CD4-positive, alpha-beta T cell (primary cell): ENCODE measurements around the gene MNT. TPM values are rescaled to one million over a fixed set of nuclear protein-coding genes. Genes with fewer than 3 reads are reported as not detected.

Source experiments
- ATAC-seq: fragments of 200-7000 bp; cut with Tn5 transposase; one replicate; pipeline ENCODE4 v1.10.0; 2022; ENCODE audit warnings: mild to moderate bottlenecking; ENCODE audit not compliant: poor library complexity
- CTCF ChIA-PET: fragments of 350-600 bp; sonication (Branson Sonifier 250); formaldehyde crosslinking; loops from one replicate; lab custom pipeline; 2021; ENCODE audit warnings: antibody characterized with exemption, inconsistent platforms; lab: Charles Lee
- POLR2A ChIA-PET: fragments of 350-600 bp; sonication (Branson Sonifier 250); formaldehyde crosslinking; loops from one replicate; lab custom pipeline; 2021; ENCODE audit warnings: antibody characterized with exemption, inconsistent platforms; lab: Charles Lee
- DNase-seq, 14 experiments: peaks; one replicate each; pipeline ENCODE4 v3.0.0-alpha.2; 2013 to 2020; ENCODE audit warnings: mixed read lengths in 2 of 14
- H3K27ac ChIP-seq, 2 donors: one replicate each; pipeline versions ENCODE4 v1.5.1 to v1.7.0; 2013; ENCODE audit warnings: low read length in 2 of 2, low read depth in 1 of 2, mild to moderate bottlenecking in 1 of 2
- H3K27me3 ChIP-seq, 2 experiments: 1 replicate in 1 of 2; 2 replicates in 1 of 2; pipeline versions ENCODE4 v1.6.1 to v1.7.0; 2013; ENCODE audit warnings: low read length in 2 of 2, control low read depth in 1 of 2, mild to moderate bottlenecking in 1 of 2, moderate library complexity in 1 of 2; ENCODE audit not compliant: insufficient read depth in 2 of 2, control insufficient read depth in 1 of 2
- H3K36me3 ChIP-seq: one replicate; pipeline ENCODE4 v1.6.1; 2013; ENCODE audit warnings: low read length, control low read depth; ENCODE audit not compliant: insufficient read depth
- H3K4me1 ChIP-seq: one replicate; pipeline ENCODE4 v1.6.1; 2013; ENCODE audit warnings: low read length, control low read depth; ENCODE audit not compliant: insufficient read depth
- H3K4me3 ChIP-seq: one replicate; pipeline ENCODE4 v1.5.1; 2013; ENCODE audit warnings: mild to moderate bottlenecking, low read length, moderate library complexity
- H3K9me3 ChIP-seq, 2 experiments: 1 replicate in 1 of 2; 2 replicates in 1 of 2; pipeline versions ENCODE4 v1.6.1 to v1.7.0; 2013; ENCODE audit warnings: low read length in 2 of 2, mild to moderate bottlenecking in 2 of 2, control low read depth in 1 of 2, moderate library complexity in 1 of 2; ENCODE audit not compliant: control insufficient read depth in 1 of 2, insufficient read depth in 1 of 2
- H3K27ac Mint-ChIP-seq: one replicate; pipeline ENCODE4 v1.8.0; 2020; ENCODE audit warnings: mixed read lengths
- H3K27me3 Mint-ChIP-seq: one replicate; pipeline ENCODE4 v1.8.0; 2021; ENCODE audit warnings: mixed read lengths
- H3K36me3 Mint-ChIP-seq: one replicate; pipeline ENCODE4 v1.8.0; 2021; ENCODE audit warnings: low read depth, mixed read lengths
- H3K4me1 Mint-ChIP-seq: one replicate; pipeline ENCODE4 v1.8.0; 2021; ENCODE audit warnings: low read depth, mixed read lengths
- H3K4me3 Mint-ChIP-seq: one replicate; pipeline ENCODE4 v1.8.0; 2020; ENCODE audit warnings: mild to moderate bottlenecking, mixed read lengths
- H3K9me3 Mint-ChIP-seq: one replicate; pipeline ENCODE4 v1.8.0; 2020; ENCODE audit warnings: mixed read lengths
- intact Hi-C, 2 experiments: fragments of 100-400 bp; cut with DNase I in 1 of 2; cut with micrococcal nuclease in 1 of 2; formaldehyde crosslinking; loops; one replicate each; pipeline versions ENCODE4 v1.15.1 to v1.9.0; 2023 to 2025; cut with DNase I, micrococcal nuclease
- total RNA-seq, 174 experiments: library from RNA in 2 of 174; stranded (reverse) in 2 of 174; gene quantifications; one replicate each; pipeline ENCODE4 v1.2.3 and lab custom pipeline; 2021 to 2026
- TF ChIP-seq, protein P1 (sequence below): fragments of 200-600 bp; IDR thresholded peaks from one replicate; pipeline ENCODE4 v1.8.0; 2022; ENCODE audit warnings: antibody characterized with exemption, mild to moderate bottlenecking

MNT gene
- total RNA-seq, 2 experiments from 2014 or later: 111 to 118 TPM

DNA sequence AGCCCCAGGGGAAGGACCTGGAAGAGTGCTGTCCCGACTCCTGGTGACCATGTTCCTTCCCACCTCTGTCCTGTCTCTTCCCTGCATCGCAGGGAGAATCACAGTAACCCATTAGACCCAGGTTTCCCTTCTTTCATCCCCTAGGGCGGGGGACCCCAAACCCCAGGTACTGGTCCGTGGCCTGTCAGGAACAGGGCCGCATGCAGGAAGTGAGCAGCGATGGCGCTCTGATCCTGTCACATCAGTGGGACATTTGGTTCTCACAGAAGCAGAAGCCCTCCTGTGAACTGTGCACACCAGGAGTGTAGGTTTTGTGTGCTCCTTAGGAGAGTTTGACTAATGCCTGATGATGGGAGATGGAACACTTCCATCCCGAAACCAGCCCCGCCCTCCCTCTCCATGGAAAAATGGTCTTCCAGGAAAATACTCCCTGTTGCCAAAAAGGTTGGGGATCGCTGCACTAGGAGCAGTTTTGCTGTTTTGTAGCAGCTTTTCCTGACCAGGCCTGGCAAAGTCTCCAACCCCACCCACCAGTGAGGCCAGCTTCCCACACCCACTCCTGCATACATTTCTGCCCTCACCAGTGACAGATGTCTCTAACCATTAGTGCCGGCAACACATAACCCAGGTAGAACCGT, 10.5 kb downstream of the MNT start:
- H3K9me3 Mint-ChIP-seq: no peaks in the 10 kb centered on the region
- Histone ChIP-seq H3K27me3 (no peaks in the 10 kb centered on the region), H3K4me3 (no peak overlapping the region), H3K4me1 (peaks cover 45% of the 10 kb centered on the region), H3K9me3 (no peaks in the 10 kb centered on the region), H3K27ac (peak overlapping the region; percentile 14 to 23), H3K36me3 (peaks cover 27% of the 10 kb centered on the region)
- peaks cover 52% of the 10 kb centered on the region for H3K36me3 Mint-ChIP-seq
- DNase-seq (no peak), ATAC-seq (no peak)
- CTCF ChIA-PET: interaction anchor here (2.2 kb wide), 1 partner anchor 26 kb away, joined by 15 read pairs; no protein-coding TSS in a partner anchor
- TF ChIP-seq, protein P1, sequence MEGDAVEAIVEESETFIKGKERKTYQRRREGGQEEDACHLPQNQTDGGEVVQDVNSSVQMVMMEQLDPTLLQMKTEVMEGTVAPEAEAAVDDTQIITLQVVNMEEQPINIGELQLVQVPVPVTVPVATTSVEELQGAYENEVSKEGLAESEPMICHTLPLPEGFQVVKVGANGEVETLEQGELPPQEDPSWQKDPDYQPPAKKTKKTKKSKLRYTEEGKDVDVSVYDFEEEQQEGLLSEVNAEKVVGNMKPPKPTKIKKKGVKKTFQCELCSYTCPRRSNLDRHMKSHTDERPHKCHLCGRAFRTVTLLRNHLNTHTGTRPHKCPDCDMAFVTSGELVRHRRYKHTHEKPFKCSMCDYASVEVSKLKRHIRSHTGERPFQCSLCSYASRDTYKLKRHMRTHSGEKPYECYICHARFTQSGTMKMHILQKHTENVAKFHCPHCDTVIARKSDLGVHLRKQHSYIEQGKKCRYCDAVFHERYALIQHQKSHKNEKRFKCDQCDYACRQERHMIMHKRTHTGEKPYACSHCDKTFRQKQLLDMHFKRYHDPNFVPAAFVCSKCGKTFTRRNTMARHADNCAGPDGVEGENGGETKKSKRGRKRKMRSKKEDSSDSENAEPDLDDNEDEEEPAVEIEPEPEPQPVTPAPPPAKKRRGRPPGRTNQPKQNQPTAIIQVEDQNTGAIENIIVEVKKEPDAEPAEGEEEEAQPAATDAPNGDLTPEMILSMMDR: no peak
- H3K4me1 Mint-ChIP-seq: peaks cover 53% of the 10 kb centered on the region
- H3K27me3 Mint-ChIP-seq: no peaks in the 10 kb centered on the region
- intact Hi-C loops: loop anchor here in 1 of 2 experiments (5.0 to 10.0 kb wide), 2 partner anchors 204 to 348 kb away; partner anchors contain the start of genes OVCA2 and PAFAH1B1
- POLR2A ChIA-PET: interaction anchor here (4.2 kb wide), 1 partner anchor 11 kb away, joined by 132 read pairs; the partner anchor contains the start of gene MNT
- H3K4me3 Mint-ChIP-seq: peak overlapping the region; percentile 58
- peak overlapping the region; percentile 95 for H3K27ac Mint-ChIP-seq

DNA sequence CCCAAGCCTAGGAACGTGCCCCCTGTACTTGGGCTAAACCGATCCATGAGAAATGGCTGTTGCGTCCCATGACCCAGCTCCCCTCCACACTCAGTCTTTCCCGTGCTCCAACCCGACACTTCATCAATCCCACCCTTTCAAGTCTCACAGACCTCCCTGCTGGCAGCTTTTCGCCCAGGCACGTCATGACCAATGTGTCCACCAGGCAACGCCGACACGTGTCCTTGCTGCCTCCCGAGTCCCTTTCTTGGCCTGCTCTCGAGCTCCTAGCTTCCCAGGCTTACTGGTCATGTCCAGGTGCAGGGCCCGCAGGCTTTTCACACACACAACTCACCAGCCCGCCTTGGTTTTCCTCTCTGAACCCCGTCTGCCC, 12.2 kb downstream of the MNT start:
- H3K27ac Mint-ChIP-seq: peak overlapping the region; percentile 95
- TF ChIP-seq, protein P1: no peak
- H3K27me3 Mint-ChIP-seq: no peaks in the 10 kb centered on the region
- Histone ChIP-seq H3K36me3 (peaks cover 31% of the 10 kb centered on the region), H3K27ac (no peak overlapping the region), H3K4me3 (no peak overlapping the region), H3K27me3 (no peaks in the 10 kb centered on the region), H3K4me1 (peaks cover 32% of the 10 kb centered on the region), H3K9me3 (no peaks in the 10 kb centered on the region)
- ChIA-PET CTCF (no interaction called here), POLR2A (no interaction called here)
- intact Hi-C loops: loop anchor here (2.0 to 10.0 kb wide), 3 partner anchors 14 to 296 kb away; no protein-coding TSS in a partner anchor
- H3K4me1 Mint-ChIP-seq: peaks cover 43% of the 10 kb centered on the region
- H3K36me3 Mint-ChIP-seq: peaks cover 54% of the 10 kb centered on the region
- H3K4me3 Mint-ChIP-seq: peak overlapping the region; percentile 27
- H3K9me3 Mint-ChIP-seq: no peaks in the 10 kb centered on the region
- DNase-seq: no peak
- no peak for ATAC-seq

DNA sequence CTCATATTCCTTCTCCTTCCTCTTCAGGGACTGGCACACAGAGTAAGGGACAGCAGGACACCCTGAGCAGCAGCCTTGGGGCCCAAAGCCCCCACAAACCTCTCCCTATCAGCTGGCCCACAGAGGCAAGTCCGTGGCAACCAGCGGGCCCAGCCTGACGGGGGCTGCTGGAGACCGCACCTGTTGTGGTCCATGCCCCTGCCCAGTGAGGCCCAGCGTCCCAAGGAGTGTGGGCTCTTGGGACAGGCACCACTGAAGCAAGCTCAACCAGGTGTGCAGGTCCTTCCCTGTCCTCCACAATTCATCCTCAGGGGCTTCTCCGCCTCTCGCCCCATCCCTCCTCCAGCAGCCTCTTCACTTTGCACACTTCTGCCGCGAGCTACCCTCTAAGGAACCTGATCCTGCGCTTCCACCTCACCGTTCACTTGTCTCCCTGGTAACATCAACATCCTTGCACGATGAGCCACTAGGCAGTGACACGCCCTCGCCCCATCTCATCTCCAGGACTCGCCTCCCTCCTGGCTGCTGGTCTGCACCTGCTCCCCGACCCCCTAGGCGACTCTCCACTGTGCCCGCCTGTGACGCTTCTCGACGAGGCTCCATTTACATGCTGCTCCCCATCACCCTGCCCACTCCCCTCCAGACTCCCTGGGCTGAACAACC, 12.7 kb downstream of the MNT start:
- H3K36me3 ChIP-seq: peaks cover 35% of the 10 kb centered on the region
- POLR2A ChIA-PET: no interaction called here

More for the DNA sequence above, 12.7 kb downstream of the MNT start:
- no peak overlapping the region for H3K27ac ChIP-seq
- H3K27ac Mint-ChIP-seq: peak overlapping the region; percentile 95
- peaks cover 40% of the 10 kb centered on the region for H3K4me1 Mint-ChIP-seq
- peaks cover 50% of the 10 kb centered on the region for H3K36me3 Mint-ChIP-seq
- no peak for DNase-seq
- no peaks in the 10 kb centered on the region for H3K9me3 ChIP-seq
- intact Hi-C loops: loop anchor here (2.0 to 10.0 kb wide), 3 partner anchors 15 to 297 kb away; no protein-coding TSS in a partner anchor
- ATAC-seq: no peak
- H3K27me3 ChIP-seq: no peaks in the 10 kb centered on the region
- no peaks in the 10 kb centered on the region for H3K27me3 Mint-ChIP-seq
- H3K4me3 Mint-ChIP-seq: peak overlapping the region; percentile 27
- TF ChIP-seq, protein P1: no peak
- H3K9me3 Mint-ChIP-seq: no peaks in the 10 kb centered on the region
- CTCF ChIA-PET: no interaction called here
- no peak overlapping the region for H3K4me3 ChIP-seq
- H3K4me1 ChIP-seq: peaks cover 34% of the 10 kb centered on the region
